HUES64 (cell line): ENCODE measurements around the gene GGACT.
A peak's percentile ranks its signal among the peaks of the same experiment; 100 is the strongest.

Experiments
- H3K27ac ChIP-seq: 2 replicates; pipeline ENCODE4 v1.7.0; 2013; ENCODE audit warnings: low read depth, low read length, inconsistent platforms
- H3K27me3 ChIP-seq: 2 replicates; pipeline ENCODE4 v1.6.1; 2013; ENCODE audit warnings: mild to moderate bottlenecking, low read length; ENCODE audit not compliant: insufficient read depth
- H3K36me3 ChIP-seq: 2 replicates; pipeline ENCODE4 v1.6.1; 2013; ENCODE audit warnings: mild to moderate bottlenecking, low read length; ENCODE audit not compliant: insufficient read depth
- H3K4me1 ChIP-seq: 2 replicates; pipeline ENCODE4 v1.6.1; 2013; ENCODE audit warnings: mild to moderate bottlenecking, low read length, moderate library complexity; ENCODE audit not compliant: insufficient read depth
- H3K4me3 ChIP-seq: 2 replicates; pipeline ENCODE4 v1.5.1; 2013; ENCODE audit warnings: mild to moderate bottlenecking, low read length, moderate library complexity
- H3K9ac ChIP-seq: 2 replicates; pipeline ENCODE4 v1.6.1; 2013; ENCODE audit warnings: mild to moderate bottlenecking, low read depth, low read length
- H3K9me3 ChIP-seq: 2 replicates; pipeline ENCODE4 v1.6.1; 2013; ENCODE audit warnings: low read depth, low read length; ENCODE audit not compliant: insufficient read depth
- WGBS: fragments of 150-250, 120-280 bp; methylation state at CpG from one replicate; pipeline ENCODE4 v1.1.7; 2013; ENCODE audit warnings: missing lambda C conversion rate; 5-methylcytosine and 5-hydroxymethylcytosine counted together

Gene GGACT

GRCh38 chr13:100519626-100520025 lies 69.0 kb downstream of the GGACT start:
- Histone ChIP-seq H3K27ac (no peak overlapping the region), H3K9ac (no peak overlapping the region), H3K4me1 (peaks cover 48% of the 10 kb centered on the region), H3K36me3 (peaks cover 5% of the 10 kb centered on the region; the same call in 1 of the 2 replicates), H3K4me3 (no peak overlapping the region), H3K9me3 (no peaks in the 10 kb centered on the region), H3K27me3 (no peaks in the 10 kb centered on the region)
- WGBS: 95% methylated on average over 9 of the region's 9 CpGs

- no peak overlapping the region for H3K4me3 ChIP-seq
- H3K4me1 ChIP-seq: peaks cover 59% of the 10 kb centered on the region
- no peak overlapping the region for H3K27ac ChIP-seq
- no peaks in the 10 kb centered on the region for H3K9me3 ChIP-seq
- no peaks in the 10 kb centered on the region for H3K27me3 ChIP-seq
- H3K36me3 ChIP-seq: peaks cover 5% of the 10 kb centered on the region; the same call in 1 of the 2 replicates
- WGBS: 93% methylated on average over 8 of the region's 8 CpGs
- H3K9ac ChIP-seq: no peak overlapping the region
These were observed 70.1 kb downstream of the GGACT start for GRCh38 chr13:100518394-100519062.

- H3K27me3 ChIP-seq: no peaks in the 10 kb centered on the region
- H3K4me3 ChIP-seq: no peak overlapping the region
- H3K4me1 ChIP-seq: peaks cover 65% of the 10 kb centered on the region
- H3K36me3 ChIP-seq: peaks cover 5% of the 10 kb centered on the region; the same call in 1 of the 2 replicates
- H3K27ac ChIP-seq: no peak overlapping the region
- WGBS: 78% methylated on average over 13 of the region's 13 CpGs
- H3K9me3 ChIP-seq: no peaks in the 10 kb centered on the region
- H3K9ac ChIP-seq: no peak overlapping the region
These were observed 70.9 kb downstream of the GGACT start for GRCh38 chr13:100517728-100518127.

DNA sequence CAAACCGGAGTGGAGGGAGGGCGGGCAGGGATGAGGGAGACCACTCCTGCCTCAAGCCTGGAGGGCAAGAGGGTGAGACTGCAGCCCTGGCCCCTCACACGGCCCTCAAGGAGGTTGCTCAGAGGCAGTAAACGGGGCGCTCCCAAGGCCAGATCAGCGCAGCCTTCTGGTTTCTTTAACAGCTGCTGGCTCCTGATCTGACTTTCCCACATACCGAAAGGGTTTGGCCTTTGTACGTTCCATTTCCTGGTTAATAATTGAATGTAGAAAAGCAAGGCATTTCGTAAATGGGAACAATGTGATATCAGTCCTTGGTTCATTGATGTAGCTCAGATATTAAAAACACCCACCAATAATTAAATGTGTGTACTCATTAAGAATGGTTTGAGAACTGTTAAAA lies 71.5 kb downstream of the GGACT start:
- H3K9ac ChIP-seq: no peak overlapping the region
- H3K27me3 ChIP-seq: no peaks in the 10 kb centered on the region
- H3K4me3 ChIP-seq: no peak overlapping the region
- WGBS: 84% methylated on average over 9 of the region's 9 CpGs
- H3K9me3 ChIP-seq: no peaks in the 10 kb centered on the region
- peaks cover 5% of the 10 kb centered on the region; the same call in 1 of the 2 replicates for H3K36me3 ChIP-seq
- no peak overlapping the region for H3K27ac ChIP-seq
- peaks cover 61% of the 10 kb centered on the region for H3K4me1 ChIP-seq

GRCh38 chr13:100515410-100515800 lies 73.2 kb downstream of the GGACT start:
- peaks cover 65% of the 10 kb centered on the region for H3K4me1 ChIP-seq
- WGBS: 75% methylated on average over 20 of the region's 20 CpGs

DNA sequence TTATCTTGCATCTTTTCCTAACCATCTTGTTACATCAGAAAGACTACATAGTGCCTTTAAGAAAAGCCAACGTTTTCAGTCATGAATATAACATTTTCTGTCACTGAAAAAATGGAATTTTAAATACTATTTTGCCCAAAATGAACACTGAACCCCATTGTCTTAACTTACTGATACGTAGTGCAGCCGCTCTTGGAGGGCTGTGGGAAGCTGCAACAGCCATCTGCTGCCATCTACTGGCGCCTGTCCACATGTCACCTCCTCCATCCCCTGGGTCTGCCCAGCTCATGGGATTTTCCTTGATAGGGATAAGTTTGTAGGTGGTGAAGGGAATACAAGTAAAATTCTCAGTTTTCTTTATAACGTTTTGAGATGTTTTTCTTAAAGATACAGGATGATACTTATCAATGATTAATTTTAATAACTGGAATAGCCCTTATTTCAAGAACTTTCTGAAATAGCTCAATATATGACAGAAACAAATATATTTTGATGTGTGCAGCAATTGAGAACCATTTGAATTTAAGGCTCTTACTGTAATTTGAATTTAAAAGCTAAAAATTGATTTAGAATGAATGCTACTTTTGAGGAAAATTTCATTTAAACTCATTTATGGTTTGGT lies 73.7 kb downstream of the GGACT start:
- Histone ChIP-seq H3K9me3 (no peaks in the 10 kb centered on the region), H3K27ac (no peak overlapping the region), H3K4me1 (peaks cover 69% of the 10 kb centered on the region), H3K27me3 (no peaks in the 10 kb centered on the region), H3K36me3 (peaks cover 5% of the 10 kb centered on the region; the same call in 1 of the 2 replicates), H3K4me3 (no peak overlapping the region), H3K9ac (no peak overlapping the region)
- 3% methylated on average over 4 of the region's 5 CpGs for WGBS

More at GRCh38 chr13:100515410-100515800, 73.2 kb downstream of the GGACT start:
- Histone ChIP-seq H3K36me3 (peaks cover 5% of the 10 kb centered on the region; the same call in 1 of the 2 replicates), H3K27ac (no peak overlapping the region), H3K4me3 (no peak overlapping the region), H3K27me3 (no peaks in the 10 kb centered on the region), H3K9ac (no peak overlapping the region), H3K9me3 (no peaks in the 10 kb centered on the region)

DNA sequence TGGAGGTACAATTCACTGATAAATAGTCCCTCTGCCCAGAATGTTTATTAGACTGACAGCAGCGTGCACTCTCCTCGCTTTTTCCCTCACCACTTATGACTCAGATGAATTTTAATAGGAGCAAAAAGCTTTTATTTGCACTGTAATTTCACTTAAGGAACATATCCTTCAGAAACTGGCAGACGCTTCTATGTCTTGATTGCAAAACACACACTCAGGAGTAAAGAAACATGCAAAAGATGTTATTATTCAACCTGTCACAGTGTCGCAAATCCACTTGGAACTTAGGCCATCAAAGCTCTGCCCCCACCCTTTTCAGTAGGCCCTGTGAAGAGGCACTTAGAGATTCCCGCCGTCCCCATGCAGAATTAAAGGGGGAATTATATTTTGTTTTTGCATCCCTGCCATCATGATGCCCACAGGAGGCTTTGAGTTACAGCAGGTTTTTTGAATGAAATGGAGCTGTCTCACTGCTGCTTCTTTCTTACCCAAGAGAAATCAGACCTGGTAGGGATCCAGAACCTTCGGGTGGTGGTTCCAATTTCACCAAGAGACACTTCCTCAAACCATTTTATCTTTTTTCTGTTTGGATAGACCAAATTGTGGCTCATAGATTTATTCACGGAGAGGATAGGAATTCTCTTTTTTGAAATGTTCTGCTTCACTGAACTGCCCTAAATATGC lies 74.5 kb downstream of the GGACT start:
- H3K36me3 ChIP-seq: peaks cover 5% of the 10 kb centered on the region; the same call in 1 of the 2 replicates
- H3K9ac ChIP-seq: no peak overlapping the region
- no peak overlapping the region; the same call in 1 of the 2 replicates for H3K27ac ChIP-seq
- H3K4me3 ChIP-seq: no peak overlapping the region
- peaks cover 76% of the 10 kb centered on the region for H3K4me1 ChIP-seq
- no peaks in the 10 kb centered on the region for H3K9me3 ChIP-seq
- 80% methylated on average over 8 of the region's 8 CpGs for WGBS
- H3K27me3 ChIP-seq: no peaks in the 10 kb centered on the region

DNA sequence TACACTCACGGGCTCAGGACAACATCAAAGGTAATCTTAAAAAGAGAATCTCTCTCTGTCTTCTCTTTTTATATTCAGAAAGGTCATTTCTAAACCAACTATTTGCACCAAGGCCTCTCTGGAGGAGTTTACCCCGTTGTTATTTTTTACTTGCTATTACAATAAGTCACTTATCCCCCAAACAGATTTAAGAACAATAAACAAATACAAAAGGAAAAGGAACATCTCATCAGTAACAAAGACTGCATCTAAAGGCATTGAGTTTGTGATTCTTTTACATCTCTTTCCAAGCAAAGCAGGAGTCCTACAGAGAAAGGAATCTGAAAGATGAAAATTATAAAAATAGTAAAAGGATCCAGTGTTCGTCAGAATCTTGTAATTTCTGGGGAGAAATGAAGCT lies 75.4 kb downstream of the GGACT start:
- WGBS: 76% methylated on average over 3 of the region's 3 CpGs
- Histone ChIP-seq H3K4me1 (peaks cover 76% of the 10 kb centered on the region), H3K27ac (peak overlapping the region; percentile 29; the same call in 1 of the 2 replicates)

DNA sequence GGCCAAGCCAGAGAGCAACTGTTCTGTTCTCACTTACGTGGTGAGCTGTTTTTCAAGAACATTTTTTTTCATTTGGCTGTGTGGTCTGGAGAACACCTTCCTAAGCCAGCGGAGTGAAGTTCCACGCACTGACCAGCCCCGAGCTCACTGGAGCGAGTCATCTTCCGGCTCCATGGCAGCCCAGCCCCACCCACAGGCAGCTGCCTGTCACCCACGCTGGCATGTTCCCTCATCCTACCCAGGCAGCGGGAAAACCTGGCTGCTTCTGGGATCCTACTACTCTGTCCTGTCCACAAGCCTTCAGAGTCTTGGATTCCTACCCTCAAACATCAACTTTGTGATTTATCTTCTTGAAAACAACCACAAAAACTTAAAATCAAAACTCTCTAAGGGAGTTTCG lies 76.2 kb downstream of the GGACT start:
- WGBS: 91% methylated on average over 9 of the region's 9 CpGs
- Histone ChIP-seq H3K27ac (no peak overlapping the region), H3K4me1 (peaks cover 71% of the 10 kb centered on the region)

More for the DNA sequence above, 75.4 kb downstream of the GGACT start:
- no peak overlapping the region for H3K9ac ChIP-seq
- no peaks in the 10 kb centered on the region for H3K27me3 ChIP-seq
- H3K36me3 ChIP-seq: peaks cover 5% of the 10 kb centered on the region; the same call in 1 of the 2 replicates
- H3K4me3 ChIP-seq: no peak overlapping the region
- no peaks in the 10 kb centered on the region for H3K9me3 ChIP-seq

GRCh38 chr13:100511466-100511865 lies 77.1 kb downstream of the GGACT start:
- peak overlapping the region; percentile 40; the same call in 1 of the 2 replicates for H3K27ac ChIP-seq
- H3K4me1 ChIP-seq: peaks cover 67% of the 10 kb centered on the region
- no peak overlapping the region for H3K4me3 ChIP-seq
- H3K9me3 ChIP-seq: no peaks in the 10 kb centered on the region
- H3K36me3 ChIP-seq: peaks cover 5% of the 10 kb centered on the region; the same call in 1 of the 2 replicates
- no peaks in the 10 kb centered on the region for H3K27me3 ChIP-seq
- 92% methylated on average over 7 of the region's 7 CpGs for WGBS
- H3K9ac ChIP-seq: 0 out of 2 replicates have a peak overlapping the region, but pooled peaks have one; percentile 0

More for the DNA sequence above, 76.2 kb downstream of the GGACT start:
- no peaks in the 10 kb centered on the region for H3K27me3 ChIP-seq
- peaks cover 5% of the 10 kb centered on the region; the same call in 1 of the 2 replicates for H3K36me3 ChIP-seq
- no peak overlapping the region for H3K4me3 ChIP-seq
- H3K9ac ChIP-seq: no peak overlapping the region
- no peaks in the 10 kb centered on the region for H3K9me3 ChIP-seq
